GF-D8 (cell line): ENCODE data around the gene HIPK1.
"Not testable (repeated sequence)": the region's sequence is repeated elsewhere in the genome, so short reads cannot be mapped to it uniquely, and the experiment has no call there.

ENCODE experiments used
- DNase-seq: peaks from one replicate; lab custom pipeline; 2025; lab: John Stamatoyannopoulos, UW

The HIPK1 gene

GRCh38 chr1:113982949-113983348 lies 53.8 kb downstream of the HIPK1 start:
- DNase-seq = no peak

GRCh38 chr1:113983391-113983790 lies 54.3 kb downstream of the HIPK1 start:
- DNase-seq = no peak

GRCh38 chr1:113983826-113984225 lies 54.7 kb downstream of the HIPK1 start:
- no peak for DNase-seq

- no peak for DNase-seq
Observed at GRCh38 chr1:113984710-113985109, 55.6 kb downstream of the HIPK1 start.

- DNase-seq = no peak
Observed at GRCh38 chr1:113986802-113987201, 57.7 kb downstream of the HIPK1 start.

- DNase-seq = no peak
Observed at GRCh38 chr1:113987259-113987658, 58.1 kb downstream of the HIPK1 start.

GRCh38 chr1:113990530-113990929 lies 61.4 kb downstream of the HIPK1 start:
- no peak for DNase-seq

- no peak for DNase-seq
Observed at GRCh38 chr1:113990961-113991360, 61.8 kb downstream of the HIPK1 start.

GRCh38 chr1:113991467-113991997 lies 62.4 kb downstream of the HIPK1 start:
- DNase-seq = no peak

GRCh38 chr1:113993072-113993471 lies 63.9 kb downstream of the HIPK1 start:
- no peak for DNase-seq

GRCh38 chr1:113993766-113994165 lies 64.6 kb downstream of the HIPK1 start:
- no peak for DNase-seq

GRCh38 chr1:113995382-113995781 lies 66.3 kb downstream of the HIPK1 start:
- DNase-seq = no peak

GRCh38 chr1:113998361-113998760 lies 69.2 kb downstream of the HIPK1 start:
- no peak for DNase-seq

GRCh38 chr1:113999233-113999632 lies 70.1 kb downstream of the HIPK1 start:
- DNase-seq = no peak

- DNase-seq = no peak
Observed at GRCh38 chr1:113999799-114000198, 70.7 kb downstream of the HIPK1 start.

GRCh38 chr1:114000406-114000805 lies 71.3 kb downstream of the HIPK1 start:
- DNase-seq = no peak

GRCh38 chr1:114002492-114003239 lies 73.5 kb downstream of the HIPK1 start:
- DNase-seq = no peak

GRCh38 chr1:114003431-114003830 lies 74.3 kb downstream of the HIPK1 start:
- DNase-seq = no peak

GRCh38 chr1:114006825-114007224 lies 77.7 kb downstream of the HIPK1 start:
- not testable (repeated sequence) for DNase-seq

- DNase-seq = no peak
Observed at GRCh38 chr1:114008480-114008941, 79.4 kb downstream of the HIPK1 start.

- DNase-seq = no peak
Observed at GRCh38 chr1:114008993-114009392, 79.9 kb downstream of the HIPK1 start.

- no peak for DNase-seq
Observed at GRCh38 chr1:114009393-114009792, 80.3 kb downstream of the HIPK1 start.

- no peak for DNase-seq
Observed at GRCh38 chr1:114010433-114011184, 81.5 kb downstream of the HIPK1 start.
